OCI-LY3 (cell line): ENCODE data around the gene ABCF2.

Experiments used
- H2AFZ ChIP-seq: fragments of 200-600, 300-600 bp; shearing (Covaris generic); 2 replicates; pipeline ENCODE4 v1.6.0; 2014; ENCODE audit warnings: antibody characterized with exemption, low read depth, low read length
- H3K27ac ChIP-seq: fragments of 200-600, 300-600 bp; sonication (generic); 2 replicates; pipeline ENCODE4 v1.5.1; 2014; ENCODE audit warnings: mild to moderate bottlenecking, low read length, moderate library complexity, mixed read lengths
- H3K27me3 ChIP-seq: fragments of 200-600, 300-600 bp; sonication (generic); 2 replicates; pipeline ENCODE4 v1.6.1; 2014; ENCODE audit warnings: low read depth, low read length, mixed read lengths
- H3K36me3 ChIP-seq: fragments of 200-600, 300-600 bp; sonication (generic); replicated peaks from 2 replicates; pipeline ENCODE3; 2014; ENCODE audit warnings: low read depth, low read length, mixed read lengths
- H3K4me1 ChIP-seq: fragments of 300-600, 200-600 bp; sonication (generic); 2 replicates; pipeline ENCODE4 v1.6.1; 2014; ENCODE audit warnings: low read length, mixed read lengths
- H3K4me2 ChIP-seq: fragments of 200-600, 300-600 bp; sonication (generic); 2 replicates; pipeline ENCODE4 v1.6.1; 2014; ENCODE audit warnings: low read length, mixed read lengths
- H3K4me3 ChIP-seq: fragments of 300-600, 200-600 bp; sonication (generic); 2 replicates; pipeline ENCODE4 v1.5.1; 2014; ENCODE audit warnings: antibody characterized with exemption, mild to moderate bottlenecking, low read length, moderate library complexity
- H3K79me2 ChIP-seq: fragments of 300-600, 200-600 bp; shearing (Covaris generic); 2 replicates; pipeline ENCODE4 v1.6.1; 2014; ENCODE audit warnings: mild to moderate bottlenecking, low read length, mixed read lengths
- H3K9ac ChIP-seq: fragments of 300-600, 200-600 bp; shearing (Covaris generic); 2 replicates; pipeline ENCODE4 v1.6.0; 2014; ENCODE audit warnings: mild to moderate bottlenecking, low read length, moderate library complexity
- H3K9me3 ChIP-seq: fragments of 200-600, 300-600 bp; shearing (Covaris generic); 2 replicates; pipeline ENCODE4 v1.6.1; 2014; ENCODE audit warnings: low read length, mixed read lengths; ENCODE audit not compliant: insufficient read depth
- H4K20me1 ChIP-seq: fragments of 200-600, 300-600 bp; sonication (generic); 2 replicates; pipeline ENCODE4 v1.6.1; 2016; ENCODE audit warnings: low read length, mixed read lengths; ENCODE audit not compliant: insufficient read depth
- CTCF ChIP-seq: fragments of 200-600, 300-600 bp; sonication (generic); IDR thresholded peaks from 2 replicates; pipeline ENCODE4 v1.5.1; 2014; ENCODE audit warnings: antibody characterized with exemption, low read length, low read depth
- EZH2phosphoT487 ChIP-seq: fragments of 200-600 bp; shearing (Covaris generic); IDR thresholded peaks from 2 replicates; pipeline ENCODE4 v1.6.1; 2018; ENCODE audit warnings: antibody characterized with exemption, mixed run types, low read depth

The ABCF2 gene

GRCh38 chr7:151202836-151203235, 24.2 kb downstream of the ABCF2 start:
- H3K9ac ChIP-seq = no peak overlapping the region
- no peaks in the 10 kb centered on the region for H3K9me3 ChIP-seq
- H3K27ac ChIP-seq = no peak overlapping the region
- no peaks in the 10 kb centered on the region; the same call in 1 of the 2 replicates for H4K20me1 ChIP-seq
- H3K4me3 ChIP-seq = no peak overlapping the region
- H3K27me3 ChIP-seq = peaks cover 80% of the 10 kb centered on the region
- no peaks in the 10 kb centered on the region for H3K36me3 ChIP-seq
- no peaks in the 10 kb centered on the region for H3K79me2 ChIP-seq
- no peak overlapping the region for H3K4me2 ChIP-seq
- H2AFZ ChIP-seq = no peak overlapping the region
- TF ChIP-seq CTCF (no peak), EZH2phosphoT487 (no peak)
- no peaks in the 10 kb centered on the region for H3K4me1 ChIP-seq

- Histone ChIP-seq H3K27ac (no peak overlapping the region), H3K9me3 (no peaks in the 10 kb centered on the region), H3K36me3 (no peaks in the 10 kb centered on the region), H4K20me1 (no peaks in the 10 kb centered on the region; the same call in 1 of the 2 replicates), H3K4me3 (no peak overlapping the region), H3K4me1 (no peaks in the 10 kb centered on the region), H3K4me2 (no peak overlapping the region), H3K9ac (no peak overlapping the region), H2AFZ (no peak overlapping the region), H3K27me3 (peaks cover 90% of the 10 kb centered on the region), H3K79me2 (no peaks in the 10 kb centered on the region)
- TF ChIP-seq EZH2phosphoT487 (no peak), CTCF (no peak)
Observed at GRCh38 chr7:151201751-151202150, 25.3 kb downstream of the ABCF2 start.

- no peak for TF ChIP-seq CTCF
- no peak for TF ChIP-seq EZH2phosphoT487
- Histone ChIP-seq H2AFZ (no peak overlapping the region), H3K27ac (no peak overlapping the region), H3K79me2 (no peaks in the 10 kb centered on the region), H3K4me3 (no peak overlapping the region), H3K4me2 (no peak overlapping the region), H4K20me1 (no peaks in the 10 kb centered on the region; the same call in 1 of the 2 replicates), H3K36me3 (no peaks in the 10 kb centered on the region), H3K4me1 (no peaks in the 10 kb centered on the region), H3K9ac (no peak overlapping the region), H3K27me3 (peaks cover 94% of the 10 kb centered on the region), H3K9me3 (no peaks in the 10 kb centered on the region)
Observed at GRCh38 chr7:151201344-151201743, 25.7 kb downstream of the ABCF2 start.

- Histone ChIP-seq H3K27me3 (peaks cover 98% of the 10 kb centered on the region), H3K9ac (no peak overlapping the region), H3K4me3 (no peak overlapping the region), H3K79me2 (no peaks in the 10 kb centered on the region), H3K4me1 (no peaks in the 10 kb centered on the region), H3K9me3 (no peaks in the 10 kb centered on the region), H3K4me2 (no peak overlapping the region), H3K27ac (no peak overlapping the region), H2AFZ (no peak overlapping the region), H3K36me3 (no peaks in the 10 kb centered on the region), H4K20me1 (peaks cover 13% of the 10 kb centered on the region)
- TF ChIP-seq CTCF (no peak), EZH2phosphoT487 (no peak)
Observed at GRCh38 chr7:151198945-151199848, 27.8 kb downstream of the ABCF2 start.
